Measurements from ENCODE around the gene DOCK9. TPM values are rescaled to one million over a fixed set of nuclear protein-coding genes. Genes with fewer than 3 reads are reported as not detected.

DOCK9 gene
- total and polyA plus RNA-seq, 2 donors from 2014 or later = 14.0 to 125 TPM

- no peak for FAIRE-seq
Measured at GRCh38 chr13:98769736-98770135, 208.1 kb downstream of the DOCK9 start.

GRCh38 chr13:98768522-98768921 lies 209.3 kb downstream of the DOCK9 start:
- Histone ChIP-seq H3K9me3 (ENCODE audit: control insufficient read depth in 2 of 3, insufficient read depth in 1 of 3, low read length in 3 of 3) (no peaks in the 10 kb centered on the region), H3K27me3 (ENCODE audit: control insufficient read depth, insufficient read depth, low read length) (no peaks in the 10 kb centered on the region), H3K4me3 (ENCODE audit: low read length in 3 of 3) (no peak overlapping the region), H3K9ac (ENCODE audit: low read length in 3 of 3) (no peak overlapping the region), H3K4me1 (ENCODE audit: control insufficient read depth in 2 of 3, insufficient read depth in 2 of 3, low read depth in 1 of 3, low read length in 3 of 3) (no peaks in the 10 kb centered on the region), H3K27ac (ENCODE audit: low read depth in 2 of 2, low read length in 2 of 2) (no peak overlapping the region), H3K36me3 (ENCODE audit: control insufficient read depth in 2 of 3, insufficient read depth in 3 of 3, low read length in 3 of 3) (no peaks in the 10 kb centered on the region)
- DNase-seq = no peak
- intact Hi-C loops (cut with DNase I) = no loop called here
- no peak for FAIRE-seq
- no peak for TF ChIP-seq CTCF (IDR thresholded peaks at IDR 0.05; ENCODE audit: borderline replicate concordance, extremely low read depth, insufficient read depth)

More at GRCh38 chr13:98769736-98770135, 208.1 kb downstream of the DOCK9 start:
- intact Hi-C loops (cut with DNase I) = no loop called here
- no peak for DNase-seq
- Histone ChIP-seq H3K9ac (ENCODE audit: low read length in 3 of 3) (no peak overlapping the region), H3K27me3 (ENCODE audit: control insufficient read depth, insufficient read depth, low read length) (no peaks in the 10 kb centered on the region), H3K4me1 (ENCODE audit: control insufficient read depth in 2 of 3, insufficient read depth in 2 of 3, low read depth in 1 of 3, low read length in 3 of 3) (no peaks in the 10 kb centered on the region), H3K27ac (ENCODE audit: low read depth in 2 of 2, low read length in 2 of 2) (no peak overlapping the region), H3K4me3 (ENCODE audit: low read length in 3 of 3) (no peak overlapping the region), H3K9me3 (ENCODE audit: control insufficient read depth in 2 of 3, insufficient read depth in 1 of 3, low read length in 3 of 3) (no peaks in the 10 kb centered on the region), H3K36me3 (ENCODE audit: control insufficient read depth in 2 of 3, insufficient read depth in 3 of 3, low read length in 3 of 3) (no peaks in the 10 kb centered on the region)
- no peak for TF ChIP-seq CTCF (IDR thresholded peaks at IDR 0.05; ENCODE audit: borderline replicate concordance, extremely low read depth, insufficient read depth)

GRCh38 chr13:98766697-98767096 lies 211.2 kb downstream of the DOCK9 start:
- no peak for FAIRE-seq
- intact Hi-C loops (cut with DNase I) = no loop called here

More at GRCh38 chr13:98766697-98767096, 211.2 kb downstream of the DOCK9 start:
- DNase-seq = no peak
- TF ChIP-seq CTCF (IDR thresholded peaks at IDR 0.05; ENCODE audit: borderline replicate concordance, extremely low read depth, insufficient read depth) = no peak
- Histone ChIP-seq H3K9ac (ENCODE audit: low read length in 3 of 3) (no peak overlapping the region), H3K9me3 (ENCODE audit: control insufficient read depth in 2 of 3, insufficient read depth in 1 of 3, low read length in 3 of 3) (no peaks in the 10 kb centered on the region), H3K36me3 (ENCODE audit: control insufficient read depth in 2 of 3, insufficient read depth in 3 of 3, low read length in 3 of 3) (no peaks in the 10 kb centered on the region), H3K4me3 (ENCODE audit: low read length in 3 of 3) (no peak overlapping the region), H3K27me3 (ENCODE audit: control insufficient read depth, insufficient read depth, low read length) (no peaks in the 10 kb centered on the region), H3K4me1 (ENCODE audit: control insufficient read depth in 2 of 3, insufficient read depth in 2 of 3, low read depth in 1 of 3, low read length in 3 of 3) (no peaks in the 10 kb centered on the region), H3K27ac (ENCODE audit: low read depth in 2 of 2, low read length in 2 of 2) (no peak overlapping the region)

All from kidney (tissue), 14 donors.